H1 (cell line): ENCODE results near the gene NXPH4. TPM values are rescaled to one million over a fixed set of nuclear protein-coding genes. Genes with fewer than 3 reads are reported as not detected.

Source experiments
- CTCF ChIA-PET: fragments of 300-600 bp; sonication (Branson Sonifier 250); formaldehyde crosslinking; loops from one replicate; lab custom pipeline; 2021; ENCODE audit not compliant: partially characterized antibody; lab: Charles Lee
- POLR2A ChIA-PET: fragments of 300-600 bp; sonication (Branson Sonifier 250); formaldehyde crosslinking; loops from one replicate; lab custom pipeline; 2021; ENCODE audit warnings: inconsistent platforms; ENCODE audit not compliant: partially characterized antibody; lab: Charles Lee
- DNase-seq, 2 experiments: peaks; one replicate each; pipeline versions ENCODE4 v3.0.0 to v3.0.0-alpha.2; 2010 to 2022; ENCODE audit warnings: low spot score in 2 of 2, low read depth in 1 of 2, mixed read lengths in 1 of 2
- FAIRE-seq: peaks from 2 replicates; lab custom pipeline; 2011; peaks lifted over from hg19 to GRCh38; lab: Jason Lieb, UNC
- H2AFZ ChIP-seq: 2 replicates; pipeline ENCODE4 v1.8.1; 2012; ENCODE audit warnings: low read length, inconsistent platforms
- H2AK5ac ChIP-seq: 2 replicates; pipeline ENCODE4 v1.6.1; 2013; ENCODE audit warnings: low read depth, low read length
- H2BK120ac ChIP-seq: replicated peaks from 2 replicates; pipeline ENCODE3; 2013; ENCODE audit warnings: low read depth, low read length, inconsistent platforms
- H2BK12ac ChIP-seq: 2 replicates; pipeline ENCODE4 v1.6.1; 2013; ENCODE audit warnings: low read depth, low read length
- H2BK15ac ChIP-seq: 2 replicates; pipeline ENCODE4 v1.6.1; 2013; ENCODE audit warnings: low read length
- H2BK20ac ChIP-seq: 2 replicates; pipeline ENCODE4 v1.6.1; 2013; ENCODE audit warnings: low read length
- H2BK5ac ChIP-seq: 2 replicates; pipeline ENCODE4 v1.6.1; 2013; ENCODE audit warnings: low read depth, low read length
- H3K14ac ChIP-seq: 2 replicates; pipeline ENCODE4 v1.6.1; 2013; ENCODE audit warnings: inconsistent platforms; ENCODE audit not compliant: insufficient read length
- H3K18ac ChIP-seq: 2 replicates; pipeline ENCODE4 v1.6.1; 2013; ENCODE audit warnings: low read length; ENCODE audit errors: extremely low read depth
- H3K23ac ChIP-seq: 2 replicates; pipeline ENCODE4 v1.6.1; 2013; ENCODE audit warnings: inconsistent platforms; ENCODE audit not compliant: insufficient read length
- H3K23me2 ChIP-seq: 2 replicates; pipeline ENCODE4 v1.6.1; 2013; ENCODE audit warnings: low read depth, low read length
- H3K27ac ChIP-seq: 2 replicates; pipeline ENCODE4 v1.6.1; 2011; ENCODE audit warnings: low read depth, low read length, inconsistent platforms
- H3K27me3 ChIP-seq, 4 experiments: replicated peaks in 1 of 4; 1 replicate in 1 of 4; 2 replicates in 3 of 4; pipeline versions ENCODE4 v1.6.1 to v1.8.1; 2011 to 2013; ENCODE audit warnings: low read length in 3 of 4, mild to moderate bottlenecking in 3 of 4, inconsistent platforms in 2 of 4, mixed read lengths in 2 of 4, moderate library complexity in 1 of 4; ENCODE audit not compliant: control insufficient read depth in 3 of 4, insufficient read depth in 3 of 4; ENCODE audit errors: extremely low read depth in 1 of 4
- H3K36me3 ChIP-seq, 4 experiments: 2 replicates each; pipeline versions ENCODE4 v1.6.1 to v1.8.1; 2011 to 2013; ENCODE audit warnings: mild to moderate bottlenecking in 4 of 4, low read length in 3 of 4, moderate library complexity in 2 of 4, control low read depth in 1 of 4, inconsistent platforms in 1 of 4; ENCODE audit not compliant: insufficient read depth in 4 of 4, control insufficient read depth in 2 of 4
- H3K4ac ChIP-seq: replicated peaks from 2 replicates; pipeline ENCODE3; 2013; ENCODE audit warnings: low read length, low read depth, mixed read lengths, inconsistent platforms; ENCODE audit not compliant: insufficient read length
- H3K4me1 ChIP-seq, 4 experiments: replicated peaks in 1 of 4; 1 replicate in 1 of 4; 2 replicates in 3 of 4; pipeline versions ENCODE4 v1.6.1 to v1.8.1; 2011 to 2013; ENCODE audit warnings: low read length in 3 of 4, inconsistent platforms in 2 of 4, mixed read lengths in 1 of 4; ENCODE audit not compliant: insufficient read depth in 4 of 4, control insufficient read depth in 3 of 4
- H3K4me2 ChIP-seq, 2 experiments: 2 replicates each; pipeline versions ENCODE4 v1.6.1 to v1.8.1; 2011 to 2013; ENCODE audit warnings: low read depth in 2 of 2, low read length in 2 of 2, control low read depth in 1 of 2, inconsistent platforms in 1 of 2, mild to moderate bottlenecking in 1 of 2; ENCODE audit not compliant: insufficient read depth in 1 of 2
- H3K4me3 ChIP-seq, 4 experiments: fragments of 200-600, 300-600 bp in 1 of 4; sonication (generic), shearing (Covaris generic), sonication (Bioruptor Twin) in 1 of 4; 2 replicates each; pipeline versions ENCODE4 v1.5.1 to v1.8.1; 2011 to 2016; ENCODE audit warnings: low read length in 4 of 4, low read depth in 3 of 4, control low read depth in 2 of 4, inconsistent platforms in 2 of 4, mild to moderate bottlenecking in 2 of 4, mixed read lengths in 1 of 4, moderate library complexity in 1 of 4; ENCODE audit not compliant: insufficient read depth in 2 of 4; ENCODE audit errors: extremely low read depth in 1 of 4
- H3K56ac ChIP-seq: replicated peaks from 2 replicates; pipeline ENCODE3; 2013; ENCODE audit warnings: low read depth, mild to moderate bottlenecking, mixed read lengths, low read length, inconsistent platforms; ENCODE audit not compliant: insufficient read length
- H3K79me1 ChIP-seq: 2 replicates; pipeline ENCODE4 v1.6.1; 2013; ENCODE audit warnings: low read depth, low read length, control low read depth
- H3K79me2 ChIP-seq, 2 experiments: 2 replicates each; pipeline versions ENCODE4 v1.6.1 to v1.8.1; 2012 to 2013; ENCODE audit warnings: low read length in 2 of 2, mild to moderate bottlenecking in 2 of 2, inconsistent platforms in 1 of 2; ENCODE audit not compliant: insufficient read depth in 2 of 2, control insufficient read depth in 1 of 2
- H3K9ac ChIP-seq, 4 experiments: replicated peaks in 1 of 4; 1 replicate in 1 of 4; 2 replicates in 3 of 4; pipeline versions ENCODE4 v1.6.1 to v1.8.1; 2011 to 2013; ENCODE audit warnings: low read depth in 3 of 4, low read length in 3 of 4, control low read depth in 2 of 4, mild to moderate bottlenecking in 2 of 4, moderate library complexity in 2 of 4, inconsistent platforms in 1 of 4; ENCODE audit errors: extremely low read depth in 1 of 4
- H3K9me3 ChIP-seq, 2 experiments: 2 replicates each; pipeline versions ENCODE4 v1.6.1 to v1.8.1; 2012 to 2013; ENCODE audit warnings: mild to moderate bottlenecking in 2 of 2, moderate library complexity in 2 of 2, control low read depth in 1 of 2, inconsistent platforms in 1 of 2, low read depth in 1 of 2, low read length in 1 of 2, mixed read lengths in 1 of 2; ENCODE audit not compliant: insufficient read depth in 2 of 2
- H4K20me1 ChIP-seq, 2 experiments: replicated peaks in 1 of 2; 2 replicates each; pipeline versions ENCODE3 to v1.8.1; 2011 to 2013; ENCODE audit warnings: inconsistent platforms in 2 of 2, low read length in 2 of 2, mild to moderate bottlenecking in 1 of 2; ENCODE audit not compliant: insufficient read depth in 2 of 2, control insufficient read depth in 1 of 2
- H4K5ac ChIP-seq: 2 replicates; pipeline ENCODE4 v1.6.1; 2013; ENCODE audit warnings: low read length, low read depth, mixed read lengths, inconsistent platforms; ENCODE audit not compliant: insufficient read length
- H4K8ac ChIP-seq: 2 replicates; pipeline ENCODE4 v1.8.0; 2013; ENCODE audit warnings: mild to moderate bottlenecking, moderate library complexity, low read length, inconsistent platforms; ENCODE audit not compliant: insufficient read depth; ENCODE audit errors: extremely low read depth
- H4K91ac ChIP-seq: replicated peaks from 2 replicates; pipeline ENCODE3; 2013; ENCODE audit warnings: low read length, mixed read lengths, inconsistent platforms; ENCODE audit not compliant: insufficient read length
- CBX8 ChIP-seq: fragments of 300-800, 300-1000 bp; sonication (generic); IDR thresholded peaks from 2 replicates; pipeline ENCODE4 v1.7.1; 2016; ENCODE audit warnings: low read depth, low read length, borderline replicate concordance
- EZH2 ChIP-seq: fragments of 200-600 bp; sonication (generic); IDR thresholded peaks from 2 replicates; pipeline ENCODE4 v1.7.1; 2012; ENCODE audit warnings: low read depth, mild to moderate bottlenecking, moderate library complexity, low read length, inconsistent platforms; ENCODE audit not compliant: severe bottlenecking
- GTF2F1 ChIP-seq: IDR thresholded peaks from 2 replicates; pipeline ENCODE4 v1.6.1; 2012; ENCODE audit warnings: low read depth, low read length, improper control_type of control experiment, borderline replicate concordance
- MAFK ChIP-seq: IDR thresholded peaks from 2 replicates; pipeline ENCODE4 v1.6.1; 2012; ENCODE audit warnings: low read depth, mild to moderate bottlenecking, improper control_type of control experiment, low read length
- NANOG ChIP-seq: IDR thresholded peaks from 2 replicates; pipeline ENCODE4 v1.6.1; 2011; ENCODE audit warnings: low read length, low read depth, mild to moderate bottlenecking, inconsistent platforms; ENCODE audit not compliant: insufficient read depth, poor library complexity, severe bottlenecking
- NRF1 ChIP-seq: IDR thresholded peaks from 2 replicates; pipeline ENCODE4 v1.6.1; 2011; ENCODE audit warnings: mild to moderate bottlenecking, low read depth, low read length, improper control_type of control experiment
- PHF8 ChIP-seq: fragments of 200-600 bp; sonication (generic); conservative IDR thresholded peaks from 2 replicates; pipeline ENCODE4 v1.7.1; 2012; ENCODE audit warnings: low read depth, mild to moderate bottlenecking, inconsistent platforms, low read length, moderate library complexity
- POLR2A ChIP-seq, 2 experiments: IDR thresholded peaks; 1 replicate in 1 of 2; 2 replicates in 1 of 2; pipeline ENCODE4 v1.6.1; 2011; ENCODE audit warnings: low read depth in 2 of 2, low read length in 2 of 2, mild to moderate bottlenecking in 2 of 2; ENCODE audit errors: control extremely low read depth in 1 of 2
- POLR2AphosphoS5 ChIP-seq: IDR thresholded peaks from 2 replicates; pipeline ENCODE4 v1.6.1; 2011; ENCODE audit warnings: low read depth, low read length
- RFX5 ChIP-seq: IDR thresholded peaks from 2 replicates; pipeline ENCODE4 v1.6.1; 2011; ENCODE audit warnings: low read depth, low read length, improper control_type of control experiment, borderline replicate concordance
- SP1 ChIP-seq: IDR thresholded peaks from 2 replicates; pipeline ENCODE4 v1.6.1; 2011; ENCODE audit warnings: low read depth, low read length
- USF2 ChIP-seq: IDR thresholded peaks from 2 replicates; pipeline ENCODE4 v1.6.1; 2011; ENCODE audit warnings: low read length, improper control_type of control experiment
- YY1 ChIP-seq: IDR thresholded peaks from 2 replicates; pipeline ENCODE4 v1.6.1; 2011; ENCODE audit warnings: low read depth, mild to moderate bottlenecking, low read length
- ZNF274 ChIP-seq: IDR thresholded peaks from 2 replicates; pipeline ENCODE4 v1.7.0; 2012; ENCODE audit warnings: low read length, borderline replicate concordance; ENCODE audit errors: extremely low read depth
- WGBS, 2 experiments: shearing (Covaris generic) in 1 of 2; methylation state at CpG; one replicate each; pipeline versions ENCODE4 v1.1.6 to v1.1.7; 2013 to 2015; ENCODE audit warnings: low lambda C conversion rate in 2 of 2, mixed read lengths in 2 of 2, inconsistent platforms in 1 of 2, low coverage in 1 of 2, missing lambda C conversion rate in 1 of 2; ENCODE audit not compliant: insufficient replicate concordance in 2 of 2, insufficient coverage in 1 of 2, insufficient read length in 1 of 2; ENCODE audit errors: extremely low coverage in 1 of 2, missing lambda C conversion rate in 1 of 2; 5-methylcytosine and 5-hydroxymethylcytosine counted together
- polyA plus RNA-seq, 7 experiments: library from polyadenylated mRNA; depleted of rRNA in 3 of 7; stranded (reverse) in 5 of 7; unstranded in 2 of 7; fragments of >200 nt in 5 of 7; fragments of 200-250 nt in 2 of 7; gene quantifications; 1 replicate in 5 of 7; 2 replicates in 1 of 7; 4 replicates in 1 of 7; pipeline versions ENCODE4 v1.2.1 to v1.2.3, GENCODE V29; 2011 to 2013; ENCODE audit warnings: missing spikeins in 2 of 7, mixed read lengths in 2 of 7
- total RNA-seq: library from RNA; stranded (reverse); fragmentation: NEBNext Ultra II Directional; extraction: Animal tissue kit (Norgen Biotek cat#: 25700); gene quantifications from 2 replicates; pipeline ENCODE4 v1.2.1, GENCODE V29; 2021

NXPH4 gene
- total and polyA plus RNA-seq, 2 of the 8 experiments (the other 6 are each of a cell fraction or from before 2014, with no cell fraction given): 0.92 to 1.7 TPM

GRCh38 chr12:57177354-57177753 is 39.2 kb upstream of the NXPH4 start:
- H3K9ac ChIP-seq: no peak overlapping the region
- no peak overlapping the region for H2BK15ac ChIP-seq
- no peaks in the 10 kb centered on the region for H3K79me2 ChIP-seq
- peaks cover 4 to 19% of the 10 kb centered on the region in 2 experiments for H4K20me1 ChIP-seq
- H3K14ac ChIP-seq: no peak overlapping the region
- H2AFZ ChIP-seq: no peak overlapping the region
- no peak overlapping the region for H3K56ac ChIP-seq
- no peak overlapping the region for H2BK5ac ChIP-seq
- no peak overlapping the region for H2BK20ac ChIP-seq
- no peak overlapping the region for H3K4ac ChIP-seq
- peaks cover 38 to 68% (median 60%) of the 10 kb centered on the region in 4 experiments for H3K36me3 ChIP-seq
- H3K4me2 ChIP-seq: no peak overlapping the region
- no peaks in the 10 kb centered on the region for H3K9me3 ChIP-seq
- no peak for FAIRE-seq
- no peak overlapping the region for H3K23ac ChIP-seq
- no peak overlapping the region for H4K5ac ChIP-seq
- DNase-seq: no peak
- H3K27me3 ChIP-seq: no peaks in the 10 kb centered on the region
- no peak overlapping the region for H3K4me3 ChIP-seq
- H3K18ac ChIP-seq: no peak overlapping the region
- no peaks in the 10 kb centered on the region for H3K79me1 ChIP-seq
- ChIA-PET POLR2A (no interaction called here), CTCF (interaction anchor here (1.1 to 21.9 kb wide), 6 partner anchors 11 to 161 kb away, joined by 3 to 389 read pairs (median 44); partner anchors contain the start of genes LRP1 and TAC3)
- no peak overlapping the region for H2AK5ac ChIP-seq
- H3K27ac ChIP-seq: no peak overlapping the region
- H2BK120ac ChIP-seq: no peak overlapping the region
- H4K91ac ChIP-seq: no peak overlapping the region
- no peak overlapping the region; the same call in 1 of the 2 replicates for H4K8ac ChIP-seq
- H3K4me1 ChIP-seq: no peaks in the 10 kb centered on the region
- WGBS, 2 experiments: 93% methylated on average over 11 of the region's 16 CpGs; no CpG with 5 or more reads in 1 of the 2 experiments
- H3K23me2 ChIP-seq: no peaks in the 10 kb centered on the region
- H2BK12ac ChIP-seq: no peak overlapping the region
- TF ChIP-seq NANOG (no peak), ZNF274 (no peak), MAFK (no peak), USF2 (no peak), PHF8 (no peak), POLR2AphosphoS5 (no peak), POLR2A (IDR thresholded peaks at IDR 0.05; ENCODE audit: control extremely low read depth in 1 of 2, low read depth in 2 of 2, low read length in 2 of 2) (no peak), EZH2 (no peak), YY1 (no peak), RFX5 (no peak), GTF2F1 (no peak), NRF1 (no peak), CBX8 (no peak), SP1 (no peak)
